HepG2 (cell line): ENCODE data around the gene ANO2. TPM values are rescaled to one million over a fixed set of nuclear protein-coding genes. Genes with fewer than 3 reads are reported as not detected.

Experiments used
- ATAC-seq: fragments of 200-7000 bp; cut with Tn5 transposase; 3 replicates; pipeline ENCODE4 v1.9.1; 2020; ENCODE audit warnings: mild to moderate bottlenecking, moderate library complexity
- BruUV-seq: library from RNA; stranded (reverse); fragments of 400-500 nt; replicated peaks from 2 replicates; lab custom pipeline; 2021; lab: Mats Ljungman, UMichigan
- CTCF ChIA-PET: fragments of 300-600 bp; formaldehyde crosslinking; extraction: SDS; loops from one replicate; lab custom pipeline; 2021; ENCODE audit warnings: low total read pairs, inconsistent platforms, low intra/inter-chr PET ratio; lab: Yijun Ruan, JAX
- POLR2A ChIA-PET: fragments of 350-600 bp; sonication (Branson Sonifier 250); formaldehyde crosslinking; loops from one replicate; lab custom pipeline; 2020; ENCODE audit warnings: antibody characterized with exemption, inconsistent platforms; lab: Yijun Ruan, JAX
- DNase-seq: peaks from one replicate; pipeline ENCODE4 v3.0.0-alpha.2; 2015; ENCODE audit warnings: low spot score
- FAIRE-seq: peaks from 3 replicates; lab custom pipeline; 2011; peaks lifted over from hg19 to GRCh38; lab: Jason Lieb, UNC
- H2AFZ ChIP-seq: one replicate; pipeline ENCODE4 v1.6.1; 2011; ENCODE audit warnings: low read length, inconsistent platforms
- H3K27ac ChIP-seq: fragments of 300-600 bp; 3 replicates; pipeline ENCODE4 v1.8.0; 2011; ENCODE audit warnings: mixed run types, mild to moderate bottlenecking, mixed read lengths, low read length, inconsistent platforms; ENCODE audit not compliant: insufficient read depth; ENCODE audit errors: extremely low read length
- H3K27me3 ChIP-seq, 2 experiments: fragments of 200-600 bp in 1 of 2; 2 replicates in 1 of 2; 3 replicates in 1 of 2; pipeline versions ENCODE4 v1.6.0 to v1.8.0; 2011; ENCODE audit warnings: low read length in 2 of 2, mild to moderate bottlenecking in 2 of 2, moderate library complexity in 2 of 2, inconsistent platforms in 1 of 2; ENCODE audit not compliant: insufficient read depth in 2 of 2, control insufficient read depth in 1 of 2
- H3K36me3 ChIP-seq, 2 experiments: fragments of 200-600 bp in 1 of 2; replicated peaks in 1 of 2; 2 replicates in 1 of 2; 3 replicates in 1 of 2; pipeline versions ENCODE4 v1.5.1 to v1.8.0; 2011; ENCODE audit warnings: low read length in 2 of 2, inconsistent platforms in 1 of 2; ENCODE audit not compliant: insufficient read depth in 2 of 2, control insufficient read depth in 1 of 2
- H3K4me1 ChIP-seq: 2 replicates; pipeline ENCODE4 v1.5.1; 2012; ENCODE audit warnings: low read length, inconsistent platforms; ENCODE audit not compliant: insufficient read depth
- H3K4me2 ChIP-seq: 2 replicates; pipeline ENCODE4 v1.6.0; 2011; ENCODE audit warnings: low read depth, low read length, inconsistent platforms
- H3K4me3 ChIP-seq, 3 experiments: fragments of 200-600 bp in 1 of 3; sonication (generic), shearing (Covaris generic) in 1 of 3; replicated peaks in 1 of 3; 2 replicates each; pipeline ENCODE4 v1.5.1; 2011 to 2016; ENCODE audit warnings: low read length in 3 of 3, inconsistent platforms in 2 of 3, low read depth in 2 of 3, mild to moderate bottlenecking in 2 of 3, control low read depth in 1 of 3, mixed read lengths in 1 of 3; ENCODE audit not compliant: insufficient read depth in 1 of 3
- H3K79me2 ChIP-seq: one replicate; pipeline ENCODE4 v1.6.1; 2011; ENCODE audit warnings: low read length, inconsistent platforms; ENCODE audit not compliant: insufficient read depth
- H3K9ac ChIP-seq: 2 replicates; pipeline ENCODE4 v1.6.0; 2011; ENCODE audit warnings: mild to moderate bottlenecking, low read depth, low read length, inconsistent platforms; ENCODE audit not compliant: insufficient read depth
- H3K9me3 ChIP-seq: 2 replicates; pipeline ENCODE4 v1.5.1; 2012; ENCODE audit warnings: mild to moderate bottlenecking, low read length
- H4K20me1 ChIP-seq: 2 replicates; pipeline ENCODE4 v1.6.0; 2011; ENCODE audit warnings: inconsistent platforms, mild to moderate bottlenecking, low read length, moderate library complexity; ENCODE audit not compliant: insufficient read depth
- ATAD3A ChIP-seq: sonication (generic); formaldehyde crosslinking; IDR thresholded peaks from 2 replicates; pipeline ENCODE4 v1.4.0; 2020; ENCODE audit warnings: missing genetic modification reagents
- ETV5 ChIP-seq: IDR thresholded peaks from 2 replicates; pipeline ENCODE4 v1.6.1; 2018; ENCODE audit warnings: missing biosample characterization, missing genetic modification reagents, inconsistent platforms, borderline replicate concordance
- GABPA ChIP-seq, 2 experiments: IDR thresholded peaks; 2 replicates each; pipeline ENCODE4 v1.6.1; 2011 to 2016; ENCODE audit warnings: low read depth in 2 of 2, low read length in 1 of 2, missing biosample characterization in 1 of 2, missing genetic modification characterization in 1 of 2
- KMT2A ChIP-seq: sonication (generic); formaldehyde crosslinking; IDR thresholded peaks from 2 replicates; pipeline ENCODE4 v1.4.0; 2020; ENCODE audit warnings: missing genetic modification reagents
- MAF1 ChIP-seq: sonication (generic); formaldehyde crosslinking; IDR thresholded peaks from 2 replicates; pipeline ENCODE4 v1.5.0; 2020; ENCODE audit warnings: missing genetic modification reagents, borderline replicate concordance
- MLLT10 ChIP-seq: sonication (generic); formaldehyde crosslinking; IDR thresholded peaks from 2 replicates; pipeline ENCODE4 v1.4.0; 2020; ENCODE audit warnings: missing genetic modification reagents
- PRPF4 ChIP-seq: fragments of 200-400 bp; formaldehyde crosslinking; IDR thresholded peaks from 2 replicates; pipeline ENCODE4 v1.6.1; 2016; ENCODE audit warnings: low read length, low read depth; ENCODE audit not compliant: poor library complexity, severe bottlenecking
- ZMYM3 ChIP-seq: sonication (generic); formaldehyde crosslinking; IDR thresholded peaks from 2 replicates; pipeline ENCODE4 v1.5.1; 2020; ENCODE audit warnings: mild to moderate bottlenecking, missing genetic modification reagents
- ZNF234 ChIP-seq: sonication (generic); formaldehyde crosslinking; conservative IDR thresholded peaks from 2 replicates; pipeline ENCODE4 v1.5.1; 2020; ENCODE audit warnings: mild to moderate bottlenecking, missing genetic modification reagents
- ZNF781 ChIP-seq: sonication (generic); formaldehyde crosslinking; IDR thresholded peaks from 2 replicates; pipeline ENCODE4 v1.5.1; 2020; ENCODE audit warnings: borderline replicate concordance, mild to moderate bottlenecking, missing genetic modification reagents; ENCODE audit errors: not compliant biosample characterization
- WGBS: methylation state at CpG from one replicate; pipeline ENCODE4 v1.1.6; 2017; ENCODE audit warnings: low lambda C conversion rate; 5-methylcytosine and 5-hydroxymethylcytosine counted together
- in situ Hi-C: cut with HindIII; loops from 2 replicates; pipeline ENCODE4 v1.10.0; 2017; ENCODE audit warnings: low pct_unique_long_range_greater_than_20kb; ENCODE audit not compliant: extremely low pct_ligation_motif_present
- intact Hi-C: fragments of 100-400 bp; cut with micrococcal nuclease; formaldehyde crosslinking; loops from one replicate; pipeline ENCODE4 v1.10.0; 2022; ENCODE audit not compliant: unreplicated experiment
- polyA plus RNA-seq, 8 experiments: library from polyadenylated mRNA; depleted of rRNA in 3 of 8; stranded (reverse) in 7 of 8; unstranded in 1 of 8; fragments of >200 nt; fragmentation: Illumina TruSeq in 4 of 8; extraction: Trizol in 4 of 8; gene quantifications; 2 replicates each; pipeline versions ENCODE4 v1.2.1 to v1.2.3, GENCODE V29; 2011 to 2016; ENCODE audit warnings: low read depth in 4 of 8, missing spikeins in 1 of 8, mixed read lengths in 1 of 8; ENCODE audit not compliant: insufficient read depth in 1 of 8
- total RNA-seq, 5 experiments: library from RNA; depleted of rRNA; stranded (reverse); fragments of >200 nt; fragmentation: Illumina TruSeq; extraction: Trizol; gene quantifications; 2 replicates each; pipeline ENCODE4 v1.2.3, GENCODE V29; 2016; ENCODE audit warnings: low read depth in 1 of 5
- TF ChIP-seq, protein P1 (sequence below): sonication (generic); formaldehyde crosslinking; IDR thresholded peaks from 2 replicates; pipeline ENCODE4 v1.9.0; 2021; ENCODE audit warnings: missing genetic modification reagents, borderline replicate concordance

Gene ANO2
- total and polyA plus RNA-seq, 2 of the 13 experiments (the other 11 are each of a cell fraction or from before 2014, with no cell fraction given): 0.18 TPM; not detected in 1

DNA sequence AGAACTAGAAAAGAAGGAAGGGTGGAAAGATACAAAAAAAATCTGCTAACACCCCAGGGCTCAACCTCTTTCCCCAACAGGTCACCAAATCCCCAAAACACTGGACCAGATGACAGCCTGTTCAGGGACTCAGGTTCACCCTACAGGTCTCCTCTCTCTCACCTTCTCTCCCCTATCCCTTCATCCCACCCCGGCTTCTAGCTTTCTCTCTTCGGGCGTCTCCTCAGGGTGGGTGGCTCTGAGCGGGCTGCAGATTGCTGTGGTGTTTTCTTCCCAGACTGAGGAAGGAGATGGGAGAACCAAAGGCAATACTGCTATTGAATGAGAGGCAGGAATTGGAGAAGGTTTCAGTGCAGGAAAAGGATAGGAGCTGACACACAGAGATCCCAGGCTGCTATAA, 39.3 kb downstream of the ANO2 start:
- Histone ChIP-seq H3K4me2 (no peak overlapping the region), H3K4me3 (no peak overlapping the region), H3K27ac (no peak overlapping the region), H3K9me3 (no peaks in the 10 kb centered on the region), H3K36me3 (no peaks in the 10 kb centered on the region), H3K4me1 (no peaks in the 10 kb centered on the region)
- BruUV-seq: no TSS peak
- ATAC-seq (no peak), DNase-seq (no peak)
- ChIA-PET CTCF (no interaction called here), POLR2A (no interaction called here)
- intact Hi-C loops: no loop called here
- no peak for TF ChIP-seq MAF1 (CRISPR knock-in tag)
- no peak for TF ChIP-seq PRPF4
- TF ChIP-seq KMT2A (CRISPR knock-in tag): no peak
- TF ChIP-seq, all 625 proteins: peak for 0
- WGBS: 3% methylated on average over 4 of the region's 4 CpGs
- no peaks in the 10 kb centered on the region for H3K79me2 ChIP-seq
- no peak overlapping the region for H3K9ac ChIP-seq
- no peaks in the 10 kb centered on the region for H4K20me1 ChIP-seq
- in situ Hi-C loops: no loop called here
- FAIRE-seq: no peak
- peaks cover 0 to 9% of the 10 kb centered on the region in 2 experiments; a peak in 3 of 5 replicates for H3K27me3 ChIP-seq
- no peak overlapping the region for H2AFZ ChIP-seq

DNA sequence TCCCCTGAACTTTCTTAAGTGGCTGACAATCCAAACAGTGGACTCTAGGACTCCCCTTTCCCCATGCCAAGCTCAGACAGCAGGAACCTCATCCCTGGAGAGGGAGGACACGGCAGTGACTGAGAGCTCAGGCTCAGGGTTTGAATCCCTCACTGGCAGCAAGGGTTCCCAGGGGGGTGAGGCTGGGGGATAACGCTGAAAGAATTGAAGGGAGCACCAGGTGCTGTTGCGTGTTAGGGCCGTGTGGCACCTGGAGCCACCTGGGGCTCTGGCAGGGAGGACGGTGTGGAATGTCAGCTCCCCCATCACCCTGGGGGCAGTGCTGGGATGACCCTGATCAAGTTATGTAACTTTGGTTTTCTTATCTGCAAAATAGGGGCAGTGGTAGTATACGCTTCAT, 40.1 kb downstream of the ANO2 start:
- Histone ChIP-seq H3K9ac (no peak overlapping the region), H3K79me2 (no peaks in the 10 kb centered on the region), H3K27me3 (peaks cover 0 to 12% of the 10 kb centered on the region in 2 experiments; a peak in 3 of 5 replicates), H3K36me3 (no peaks in the 10 kb centered on the region), H3K27ac (no peak overlapping the region), H2AFZ (no peak overlapping the region), H3K9me3 (no peaks in the 10 kb centered on the region), H3K4me2 (no peak overlapping the region), H3K4me1 (no peaks in the 10 kb centered on the region), H3K4me3 (no peak overlapping the region), H4K20me1 (no peaks in the 10 kb centered on the region)
- ChIA-PET POLR2A (no interaction called here), CTCF (no interaction called here)
- WGBS: 22% methylated on average over 4 of the region's 6 CpGs
- intact Hi-C loops: no loop called here
- in situ Hi-C loops: no loop called here
- no TSS peak for BruUV-seq
- ATAC-seq (no peak), DNase-seq (no peak), FAIRE-seq (no peak)
- TF ChIP-seq, protein P1, sequence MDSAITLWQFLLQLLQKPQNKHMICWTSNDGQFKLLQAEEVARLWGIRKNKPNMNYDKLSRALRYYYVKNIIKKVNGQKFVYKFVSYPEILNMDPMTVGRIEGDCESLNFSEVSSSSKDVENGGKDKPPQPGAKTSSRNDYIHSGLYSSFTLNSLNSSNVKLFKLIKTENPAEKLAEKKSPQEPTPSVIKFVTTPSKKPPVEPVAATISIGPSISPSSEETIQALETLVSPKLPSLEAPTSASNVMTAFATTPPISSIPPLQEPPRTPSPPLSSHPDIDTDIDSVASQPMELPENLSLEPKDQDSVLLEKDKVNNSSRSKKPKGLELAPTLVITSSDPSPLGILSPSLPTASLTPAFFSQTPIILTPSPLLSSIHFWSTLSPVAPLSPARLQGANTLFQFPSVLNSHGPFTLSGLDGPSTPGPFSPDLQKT (CRISPR knock-in tag): no peak
- TF ChIP-seq ZNF781 (CRISPR knock-in tag) (no peak), ZNF234 (CRISPR knock-in tag) (no peak), MLLT10 (CRISPR knock-in tag) (no peak), ATAD3A (CRISPR knock-in tag) (no peak), ZMYM3 (no peak), ETV5 (no peak), GABPA (IDR thresholded peaks at IDR 0.05; ENCODE audit: low read depth, low read length) (no peak), GABPA (CRISPR knock-in tag; IDR thresholded peaks at IDR 0.05; ENCODE audit: low read depth) (no peak)
